Fibroblast of lung (primary cell): ENCODE results near the gene ZNF92. TPM values are rescaled to one million over a fixed set of nuclear protein-coding genes. Genes with fewer than 3 reads are reported as not detected.
A peak's percentile ranks its signal among the peaks of the same experiment; 100 is the strongest.
"Not testable (repeated sequence)": the region's sequence is repeated elsewhere in the genome, so short reads cannot be mapped to it uniquely, and the experiment has no call there.

Source experiments
- DNase-seq, 2 donors: peaks; one replicate each; pipeline versions ENCODE4 v3.0.0 to v3.0.0-alpha.2; 2010; ENCODE audit warnings: low read depth in 2 of 2
- H2AFZ ChIP-seq: 2 replicates; pipeline ENCODE4 v1.5.1; 2012; ENCODE audit warnings: low read length, control low read depth, inconsistent platforms
- H3K27ac ChIP-seq: 2 replicates; pipeline ENCODE4 v1.5.1; 2011; ENCODE audit warnings: low read length, control low read depth; ENCODE audit not compliant: insufficient read depth
- H3K27me3 ChIP-seq: 2 replicates; pipeline ENCODE4 v1.5.1; 2011; ENCODE audit warnings: mild to moderate bottlenecking, low read length; ENCODE audit not compliant: control insufficient read depth, insufficient read depth
- H3K36me3 ChIP-seq: 2 replicates; pipeline ENCODE4 v1.5.1; 2011; ENCODE audit warnings: low read length; ENCODE audit not compliant: control insufficient read depth, insufficient read depth
- H3K4me1 ChIP-seq: 2 replicates; pipeline ENCODE4 v1.5.1; 2011; ENCODE audit warnings: low read length; ENCODE audit not compliant: control insufficient read depth, insufficient read depth; ENCODE audit errors: extremely low read depth
- H3K4me2 ChIP-seq: 2 replicates; pipeline ENCODE4 v1.5.1; 2011; ENCODE audit warnings: low read length, control low read depth; ENCODE audit not compliant: insufficient read depth; ENCODE audit errors: extremely low read depth
- H3K4me3 ChIP-seq, 4 experiments: fragments of 200-600 bp in 1 of 4; sonication (generic) in 1 of 4; replicated peaks in 1 of 4; 2 replicates each; pipeline ENCODE4 v1.5.1; 2011 to 2016; ENCODE audit warnings: low read length in 4 of 4, low read depth in 3 of 4, mild to moderate bottlenecking in 3 of 4, control low read depth in 2 of 4, inconsistent platforms in 1 of 4, mixed read lengths in 1 of 4; ENCODE audit not compliant: insufficient read depth in 1 of 4; ENCODE audit errors: control extremely low read depth in 1 of 4
- H3K79me2 ChIP-seq: 2 replicates; pipeline ENCODE4 v1.5.1; 2012; ENCODE audit warnings: mild to moderate bottlenecking, low read length, inconsistent platforms; ENCODE audit not compliant: control insufficient read depth, insufficient read depth
- H3K9ac ChIP-seq: 2 replicates; pipeline ENCODE4 v1.5.1; 2011; ENCODE audit warnings: mild to moderate bottlenecking, low read length, control low read depth; ENCODE audit not compliant: insufficient read depth
- H3K9me3 ChIP-seq: 2 replicates; pipeline ENCODE4 v1.5.1; 2012; ENCODE audit warnings: low read depth, low read length; ENCODE audit not compliant: control insufficient read depth, insufficient read depth
- H4K20me1 ChIP-seq: 2 replicates; pipeline ENCODE4 v1.5.1; 2011; ENCODE audit warnings: low read length; ENCODE audit not compliant: control insufficient read depth, insufficient read depth; ENCODE audit errors: extremely low read depth
- EZH2 ChIP-seq: IDR thresholded peaks from 2 replicates; pipeline ENCODE4 v1.5.1; 2012; ENCODE audit warnings: low read length, control low read depth, mild to moderate bottlenecking; ENCODE audit errors: missing control alignments
- polyA plus RNA-seq, 2 donors: library from polyadenylated mRNA; depleted of rRNA in 1 of 2; stranded (reverse) in 1 of 2; unstranded in 1 of 2; fragments of >200 nt; gene quantifications; 2 replicates each; pipeline ENCODE4 v1.2.1, GENCODE V29; 2011 to 2012; ENCODE audit warnings: missing spikeins in 1 of 2
- total RNA-seq: library from RNA; depleted of rRNA; stranded (reverse); fragments of >200 nt; gene quantifications from 2 replicates; pipeline ENCODE4 v1.2.1, GENCODE V29; 2014
- TF ChIP-seq, protein P1 (sequence below), 2 donors: IDR thresholded peaks in 1 of 2; conservative IDR thresholded peaks in 1 of 2; 1 replicate in 1 of 2; 2 replicates in 1 of 2; pipeline ENCODE4 v1.5.1; 2011 to 2012; ENCODE audit warnings: low read length in 2 of 2, control low read depth in 1 of 2, inconsistent platforms in 1 of 2, low read depth in 1 of 2, mild to moderate bottlenecking in 1 of 2

ZNF92 gene
- total and polyA plus RNA-seq, 2 donors (not counting 1 experiment from before 2014, with no cell fraction given), result 3.6 to 4.0 TPM

- Histone ChIP-seq H3K4me2 (no peak overlapping the region), H3K79me2 (no peaks in the 10 kb centered on the region), H4K20me1 (no peaks in the 10 kb centered on the region), H3K9me3 (no peaks in the 10 kb centered on the region), H3K4me3 (no peak overlapping the region), H3K36me3 (no peaks in the 10 kb centered on the region), H2AFZ (no peak overlapping the region), H3K4me1 (no peaks in the 10 kb centered on the region), H3K9ac (no peak overlapping the region), H3K27ac (no peak overlapping the region), H3K27me3 (no peaks in the 10 kb centered on the region)
- peak in 1 of 2 donors; percentile 5 for DNase-seq
- TF ChIP-seq, protein P1, sequence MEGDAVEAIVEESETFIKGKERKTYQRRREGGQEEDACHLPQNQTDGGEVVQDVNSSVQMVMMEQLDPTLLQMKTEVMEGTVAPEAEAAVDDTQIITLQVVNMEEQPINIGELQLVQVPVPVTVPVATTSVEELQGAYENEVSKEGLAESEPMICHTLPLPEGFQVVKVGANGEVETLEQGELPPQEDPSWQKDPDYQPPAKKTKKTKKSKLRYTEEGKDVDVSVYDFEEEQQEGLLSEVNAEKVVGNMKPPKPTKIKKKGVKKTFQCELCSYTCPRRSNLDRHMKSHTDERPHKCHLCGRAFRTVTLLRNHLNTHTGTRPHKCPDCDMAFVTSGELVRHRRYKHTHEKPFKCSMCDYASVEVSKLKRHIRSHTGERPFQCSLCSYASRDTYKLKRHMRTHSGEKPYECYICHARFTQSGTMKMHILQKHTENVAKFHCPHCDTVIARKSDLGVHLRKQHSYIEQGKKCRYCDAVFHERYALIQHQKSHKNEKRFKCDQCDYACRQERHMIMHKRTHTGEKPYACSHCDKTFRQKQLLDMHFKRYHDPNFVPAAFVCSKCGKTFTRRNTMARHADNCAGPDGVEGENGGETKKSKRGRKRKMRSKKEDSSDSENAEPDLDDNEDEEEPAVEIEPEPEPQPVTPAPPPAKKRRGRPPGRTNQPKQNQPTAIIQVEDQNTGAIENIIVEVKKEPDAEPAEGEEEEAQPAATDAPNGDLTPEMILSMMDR (conservative IDR thresholded peaks at IDR 0.05 in 1 of 2, IDR thresholded peaks at IDR 0.05 in 1 of 2; ENCODE audit: low read depth in 1 of 2, low read length in 2 of 2), result no peak
- TF ChIP-seq EZH2, result no peak
These were observed 30.4 kb downstream of the ZNF92 start for GRCh38 chr7:65404020-65404419.

- not testable (repeated sequence) for H3K79me2 ChIP-seq, DNase-seq, H3K4me1 ChIP-seq, H3K27ac ChIP-seq, H3K27me3 ChIP-seq, H2AFZ ChIP-seq, H3K9me3 ChIP-seq, H3K36me3 ChIP-seq, H4K20me1 ChIP-seq, H3K9ac ChIP-seq, H3K4me3 ChIP-seq, H3K4me2 ChIP-seq
These were observed 33.1 kb downstream of the ZNF92 start for GRCh38 chr7:65406706-65407105.

- DNase-seq, result no peak
- H3K36me3 ChIP-seq, result no peaks in the 10 kb centered on the region
- H3K27ac ChIP-seq, result no peak overlapping the region
- no peak overlapping the region for H3K4me2 ChIP-seq
- no peaks in the 10 kb centered on the region for H3K9me3 ChIP-seq
- no peaks in the 10 kb centered on the region for H3K27me3 ChIP-seq
- H3K4me3 ChIP-seq, result no peak overlapping the region
- no peak overlapping the region for H3K9ac ChIP-seq
- TF ChIP-seq EZH2, result no peak
- TF ChIP-seq, protein P1 (conservative IDR thresholded peaks at IDR 0.05 in 1 of 2, IDR thresholded peaks at IDR 0.05 in 1 of 2; ENCODE audit: low read depth in 1 of 2, low read length in 2 of 2), result no peak
- H4K20me1 ChIP-seq, result no peaks in the 10 kb centered on the region
- H3K79me2 ChIP-seq, result no peaks in the 10 kb centered on the region
- no peaks in the 10 kb centered on the region for H3K4me1 ChIP-seq
- no peak overlapping the region for H2AFZ ChIP-seq
These were observed 35.7 kb downstream of the ZNF92 start for GRCh38 chr7:65409363-65409762.
